Inflammatory macrophage treated with lipopolysaccharide for 1 hour (primary cell): ENCODE data around the gene RASD1.
"Not testable (repeated sequence)": the region's sequence is repeated elsewhere in the genome, so short reads cannot be mapped to it uniquely, and the experiment has no call there.

Source experiments
- DNase-seq, 2 donors: peaks; one replicate each; pipeline ENCODE4 v3.0.0-alpha.2; 2020 to 2022

RASD1 gene

GRCh38 chr17:17468217-17469010, 27.8 kb downstream of the RASD1 start:
- no peak for DNase-seq

GRCh38 chr17:17467720-17468119, 28.5 kb downstream of the RASD1 start:
- no peak for DNase-seq

GRCh38 chr17:17467016-17467415, 29.2 kb downstream of the RASD1 start:
- DNase-seq, result no peak

GRCh38 chr17:17466511-17466910, 29.7 kb downstream of the RASD1 start:
- DNase-seq, result no peak

- DNase-seq, result not testable (repeated sequence)
Observed at GRCh38 chr17:17465878-17466277, 30.3 kb downstream of the RASD1 start.

- DNase-seq, result no peak
Observed at GRCh38 chr17:17463821-17464220, 32.4 kb downstream of the RASD1 start.

- DNase-seq, result no peak
Observed at GRCh38 chr17:17462048-17462824, 34.0 kb downstream of the RASD1 start.

- DNase-seq, result no peak
Observed at GRCh38 chr17:17460038-17460437, 36.2 kb downstream of the RASD1 start.

GRCh38 chr17:17457680-17458079, 38.5 kb downstream of the RASD1 start:
- DNase-seq, result no peak

- DNase-seq, result no peak
Observed at GRCh38 chr17:17456251-17456650, 39.9 kb downstream of the RASD1 start.

- DNase-seq, result no peak
Observed at GRCh38 chr17:17455173-17455572, 41.0 kb downstream of the RASD1 start.

- not testable (repeated sequence) for DNase-seq
Observed at GRCh38 chr17:17454700-17455099, 41.5 kb downstream of the RASD1 start.

GRCh38 chr17:17454276-17454675, 41.9 kb downstream of the RASD1 start:
- no peak for DNase-seq

- DNase-seq, result no peak
Observed at GRCh38 chr17:17453088-17453487, 43.1 kb downstream of the RASD1 start.

- no peak for DNase-seq
Observed at GRCh38 chr17:17448723-17449122, 47.5 kb downstream of the RASD1 start.

- no peak for DNase-seq
Observed at GRCh38 chr17:17448076-17448475, 48.1 kb downstream of the RASD1 start.

- DNase-seq, result no peak
Observed at GRCh38 chr17:17447264-17447663, 48.9 kb downstream of the RASD1 start.

- DNase-seq, result no peak
Observed at GRCh38 chr17:17446666-17447155, 49.5 kb downstream of the RASD1 start.

GRCh38 chr17:17445925-17446665, 50.1 kb downstream of the RASD1 start:
- peak in 1 of 2 donors; percentile 14 for DNase-seq

GRCh38 chr17:17445296-17445924, 50.8 kb downstream of the RASD1 start:
- DNase-seq, result no peak
